HepG2 (cell line): Measurements from ENCODE around the gene ZSCAN2. TPM values are rescaled to one million over a fixed set of nuclear protein-coding genes. Genes with fewer than 3 reads are reported as not detected.

Experiments used
- HMGA1 ChIP-seq: sonication (generic); formaldehyde crosslinking; conservative IDR thresholded peaks from 2 replicates; pipeline ENCODE4 v1.4.0; 2020; ENCODE audit warnings: missing genetic modification reagents
- HNF4G ChIP-seq, 2 experiments: sonication (generic) in 1 of 2; formaldehyde crosslinking in 1 of 2; IDR thresholded peaks; 2 replicates each; pipeline versions ENCODE4 v1.4.0 to v1.6.1; 2011 to 2020; ENCODE audit warnings: borderline replicate concordance in 2 of 2, low read depth in 2 of 2, mild to moderate bottlenecking in 2 of 2, low read length in 1 of 2, missing genetic modification reagents in 1 of 2, moderate library complexity in 1 of 2
- HNRNPK ChIP-seq: fragments of 200-400 bp; formaldehyde crosslinking; IDR thresholded peaks from 2 replicates; pipeline ENCODE4 v1.6.1; 2018; ENCODE audit warnings: low read length, low read depth, moderate library complexity, mild to moderate bottlenecking; ENCODE audit not compliant: poor library complexity, severe bottlenecking
- HNRNPUL1 ChIP-seq: fragments of 200-400 bp; formaldehyde crosslinking; IDR thresholded peaks from 2 replicates; pipeline ENCODE4 v1.6.1; 2017; ENCODE audit warnings: low read depth, mild to moderate bottlenecking, low read length, moderate library complexity
- MAFG ChIP-seq: sonication (generic); formaldehyde crosslinking; IDR thresholded peaks from 2 replicates; pipeline ENCODE4 v1.5.1; 2020; ENCODE audit warnings: mild to moderate bottlenecking, missing genetic modification reagents
- MAZ ChIP-seq, 2 experiments: sonication (generic) in 1 of 2; formaldehyde crosslinking in 1 of 2; IDR thresholded peaks; 2 replicates each; pipeline versions ENCODE4 v1.5.0 to v1.6.1; 2012 to 2020; ENCODE audit warnings: low read depth in 2 of 2, mild to moderate bottlenecking in 2 of 2, borderline replicate concordance in 1 of 2, improper control_type of control experiment in 1 of 2, low read length in 1 of 2, missing genetic modification reagents in 1 of 2, moderate library complexity in 1 of 2
- NFYB ChIP-seq: sonication (generic); formaldehyde crosslinking; IDR thresholded peaks from 2 replicates; pipeline ENCODE4 v1.4.0; 2020; ENCODE audit warnings: missing genetic modification reagents
- NR2F1 ChIP-seq, 2 experiments: fragments of 450-650 bp in 1 of 2; formaldehyde crosslinking in 1 of 2; IDR thresholded peaks; 2 replicates each; pipeline versions ENCODE4 v1.5.0 to v1.6.1; 2016 to 2020; ENCODE audit warnings: mild to moderate bottlenecking in 1 of 2, missing compliant biosample characterization in 1 of 2, missing genetic modification reagents in 1 of 2, moderate library complexity in 1 of 2
- SIX4 ChIP-seq: sonication (generic); formaldehyde crosslinking; IDR thresholded peaks from 2 replicates; pipeline ENCODE4 v1.4.0; 2020; ENCODE audit warnings: missing genetic modification reagents
- SOX13 ChIP-seq, 3 experiments: fragments of 450-650 bp in 1 of 3; sonication (generic) in 1 of 3; formaldehyde crosslinking in 1 of 3; IDR thresholded peaks in 2 of 3; conservative IDR thresholded peaks in 1 of 3; 2 replicates each; pipeline versions ENCODE4 v1.5.0 to v1.6.1; 2016 to 2020; ENCODE audit warnings: antibody characterized with exemption in 1 of 3, mild to moderate bottlenecking in 1 of 3, missing compliant biosample characterization in 1 of 3, missing genetic modification reagents in 1 of 3, moderate library complexity in 1 of 3
- SSRP1 ChIP-seq: IDR thresholded peaks from 2 replicates; pipeline ENCODE4 v1.6.1; 2016; ENCODE audit warnings: control low read depth
- TRIM24 ChIP-seq: sonication (generic); formaldehyde crosslinking; IDR thresholded peaks from 2 replicates; pipeline ENCODE4 v1.8.0; 2022; ENCODE audit warnings: mild to moderate bottlenecking, missing genetic modification reagents
- ZBTB7B ChIP-seq: sonication (generic); formaldehyde crosslinking; IDR thresholded peaks from 2 replicates; pipeline ENCODE4 v1.4.0; 2020; ENCODE audit warnings: missing genetic modification reagents
- ZNF17 ChIP-seq: sonication (generic); formaldehyde crosslinking; IDR thresholded peaks from 2 replicates; pipeline ENCODE4 v1.5.0; 2020; ENCODE audit warnings: mild to moderate bottlenecking, missing genetic modification reagents
- ZNF263 ChIP-seq: sonication (generic); formaldehyde crosslinking; IDR thresholded peaks from 2 replicates; pipeline ENCODE4 v1.4.0; 2020; ENCODE audit warnings: missing genetic modification reagents
- ZNF326 ChIP-seq: sonication (generic); formaldehyde crosslinking; IDR thresholded peaks from 2 replicates; pipeline ENCODE4 v1.4.0; 2020; ENCODE audit warnings: missing genetic modification reagents, borderline replicate concordance
- ZNF333 ChIP-seq: sonication (generic); formaldehyde crosslinking; IDR thresholded peaks from 2 replicates; pipeline ENCODE4 v1.4.0; 2020; ENCODE audit warnings: mild to moderate bottlenecking, missing genetic modification reagents, borderline replicate concordance
- ZNF746 ChIP-seq: sonication (generic); formaldehyde crosslinking; IDR thresholded peaks from 2 replicates; pipeline ENCODE4 v1.8.0; 2022; ENCODE audit warnings: mild to moderate bottlenecking, missing genetic modification reagents
- polyA plus RNA-seq, 8 experiments: library from polyadenylated mRNA; depleted of rRNA in 3 of 8; stranded (reverse) in 7 of 8; unstranded in 1 of 8; fragments of >200 nt; fragmentation: Illumina TruSeq in 4 of 8; extraction: Trizol in 4 of 8; gene quantifications; 2 replicates each; pipeline versions ENCODE4 v1.2.1 to v1.2.3, GENCODE V29; 2011 to 2016; ENCODE audit warnings: low read depth in 4 of 8, missing spikeins in 1 of 8, mixed read lengths in 1 of 8; ENCODE audit not compliant: insufficient read depth in 1 of 8
- total RNA-seq, 5 experiments: library from RNA; depleted of rRNA; stranded (reverse); fragments of >200 nt; fragmentation: Illumina TruSeq; extraction: Trizol; gene quantifications; 2 replicates each; pipeline ENCODE4 v1.2.3, GENCODE V29; 2016; ENCODE audit warnings: low read depth in 1 of 5
- TF ChIP-seq, protein P1 (sequence below): IDR thresholded peaks from 2 replicates; pipeline ENCODE4 v1.6.1; 2016; ENCODE audit warnings: control low read depth
- TF ChIP-seq, protein P2 (sequence below): sonication (generic); formaldehyde crosslinking; IDR thresholded peaks from 2 replicates; pipeline ENCODE4 v1.5.0; 2020; ENCODE audit warnings: missing genetic modification reagents
- TF ChIP-seq, protein P3 (sequence below): IDR thresholded peaks from 2 replicates; pipeline ENCODE4 v1.6.1; 2016; ENCODE audit warnings: mild to moderate bottlenecking
- TF ChIP-seq, protein P4 (sequence below): sonication (generic); formaldehyde crosslinking; IDR thresholded peaks from 2 replicates; pipeline ENCODE4 v1.9.0; 2021; ENCODE audit warnings: missing genetic modification reagents, borderline replicate concordance

Gene ZSCAN2
- total and polyA plus RNA-seq, 2 of the 13 experiments (the other 11 are each of a cell fraction or from before 2014, with no cell fraction given): 11.4 to 21.5 TPM

DNA sequence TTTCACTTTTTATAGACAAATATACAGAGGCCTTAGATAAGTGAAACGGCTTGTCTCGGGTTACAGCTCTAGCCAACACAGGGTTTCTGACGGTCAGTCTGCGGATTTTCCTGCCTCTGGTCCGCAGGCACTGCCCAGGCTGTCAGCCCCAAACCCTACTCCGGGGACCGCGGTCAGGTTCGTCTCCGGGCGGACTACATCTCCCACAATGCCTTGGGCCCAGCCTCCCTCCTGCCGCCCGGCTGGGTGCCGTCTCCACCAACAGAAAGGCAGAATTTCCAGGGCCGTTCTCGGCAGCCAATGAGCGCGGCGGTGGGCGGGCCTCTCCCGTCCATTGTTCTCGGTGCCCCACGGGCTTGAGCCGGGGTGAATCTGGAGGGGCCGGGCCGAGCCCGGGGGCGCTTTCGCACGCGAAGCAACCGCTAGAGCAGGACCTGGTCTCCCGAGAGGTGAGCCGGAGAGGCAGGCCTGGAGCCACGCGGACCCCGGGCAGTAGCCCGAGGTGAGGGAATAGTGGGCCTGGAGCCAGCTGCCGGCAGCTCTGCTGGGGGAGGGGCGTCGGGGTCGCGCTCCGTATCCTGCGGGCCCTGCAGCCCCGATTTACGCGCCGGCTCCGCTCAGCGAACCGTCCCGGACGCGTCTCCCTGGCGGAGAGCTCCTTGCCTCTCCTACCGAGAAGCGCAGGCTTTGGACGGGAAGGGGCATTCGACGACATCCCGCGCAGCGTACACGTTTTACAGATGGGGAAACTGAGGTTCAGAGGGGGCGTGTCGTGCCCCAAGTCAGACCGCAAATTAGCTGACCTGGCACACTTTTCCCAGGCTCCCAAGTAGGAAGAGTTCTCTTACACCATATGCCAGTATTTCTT lies at the start of gene ZSCAN2 (continued):
- TF ChIP-seq ZNF17 (CRISPR knock-in tag): no peak
- peak; percentile 17; the same call in 1 of the 2 replicates for TF ChIP-seq MAZ (IDR thresholded peaks at IDR 0.05; ENCODE audit: borderline replicate concordance, low read depth, low read length)
- peak; percentile 47; the same call in 1 of the 2 replicates for TF ChIP-seq MAZ (CRISPR knock-in tag; IDR thresholded peaks at IDR 0.05; ENCODE audit: low read depth)
- TF ChIP-seq HNRNPUL1: peak; percentile 46; the same call in 1 of the 2 replicates
- TF ChIP-seq TRIM24 (CRISPR knock-in tag): no peak
- TF ChIP-seq SSRP1 (CRISPR knock-in tag): no peak
- TF ChIP-seq, protein P1, sequence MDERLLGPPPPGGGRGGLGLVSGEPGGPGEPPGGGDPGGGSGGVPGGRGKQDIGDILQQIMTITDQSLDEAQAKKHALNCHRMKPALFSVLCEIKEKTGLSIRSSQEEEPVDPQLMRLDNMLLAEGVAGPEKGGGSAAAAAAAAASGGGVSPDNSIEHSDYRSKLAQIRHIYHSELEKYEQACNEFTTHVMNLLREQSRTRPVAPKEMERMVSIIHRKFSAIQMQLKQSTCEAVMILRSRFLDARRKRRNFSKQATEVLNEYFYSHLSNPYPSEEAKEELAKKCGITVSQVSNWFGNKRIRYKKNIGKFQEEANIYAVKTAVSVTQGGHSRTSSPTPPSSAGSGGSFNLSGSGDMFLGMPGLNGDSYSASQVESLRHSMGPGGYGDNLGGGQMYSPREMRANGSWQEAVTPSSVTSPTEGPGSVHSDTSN (CRISPR knock-in tag): no peak
- TF ChIP-seq SIX4 (CRISPR knock-in tag): no peak
- 0 out of 2 replicates have a peak, but pooled peaks have one; percentile 42 for TF ChIP-seq ZNF263 (CRISPR knock-in tag)
- TF ChIP-seq HMGA1 (CRISPR knock-in tag): no peak
- peak; percentile 52 for TF ChIP-seq HNRNPK
- TF ChIP-seq, protein P2, sequence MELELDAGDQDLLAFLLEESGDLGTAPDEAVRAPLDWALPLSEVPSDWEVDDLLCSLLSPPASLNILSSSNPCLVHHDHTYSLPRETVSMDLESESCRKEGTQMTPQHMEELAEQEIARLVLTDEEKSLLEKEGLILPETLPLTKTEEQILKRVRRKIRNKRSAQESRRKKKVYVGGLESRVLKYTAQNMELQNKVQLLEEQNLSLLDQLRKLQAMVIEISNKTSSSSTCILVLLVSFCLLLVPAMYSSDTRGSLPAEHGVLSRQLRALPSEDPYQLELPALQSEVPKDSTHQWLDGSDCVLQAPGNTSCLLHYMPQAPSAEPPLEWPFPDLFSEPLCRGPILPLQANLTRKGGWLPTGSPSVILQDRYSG (CRISPR knock-in tag): no peak
- peak in 1 of 2 experiments; percentile 39; a peak in 1 of 4 replicates for TF ChIP-seq NR2F1 (CRISPR knock-in tag; IDR thresholded peaks at IDR 0.05)
- no peak for TF ChIP-seq ZNF326 (CRISPR knock-in tag)
- TF ChIP-seq ZBTB7B (CRISPR knock-in tag): peak; percentile 66; the same call in 1 of the 2 replicates
- TF ChIP-seq HNF4G (IDR thresholded peaks at IDR 0.05; ENCODE audit: borderline replicate concordance, low read depth, low read length): no peak
- TF ChIP-seq HNF4G (CRISPR knock-in tag; IDR thresholded peaks at IDR 0.05; ENCODE audit: borderline replicate concordance, low read depth): 0 out of 2 replicates have a peak, but pooled peaks have one; percentile 7
- no peak; the same call in 1 of the 2 replicates for TF ChIP-seq ZNF333 (CRISPR knock-in tag)
- TF ChIP-seq ZNF746 (CRISPR knock-in tag): peak; percentile 10; the same call in 1 of the 2 replicates
- peak; percentile 90 for TF ChIP-seq NFYB
- TF ChIP-seq, protein P3, sequence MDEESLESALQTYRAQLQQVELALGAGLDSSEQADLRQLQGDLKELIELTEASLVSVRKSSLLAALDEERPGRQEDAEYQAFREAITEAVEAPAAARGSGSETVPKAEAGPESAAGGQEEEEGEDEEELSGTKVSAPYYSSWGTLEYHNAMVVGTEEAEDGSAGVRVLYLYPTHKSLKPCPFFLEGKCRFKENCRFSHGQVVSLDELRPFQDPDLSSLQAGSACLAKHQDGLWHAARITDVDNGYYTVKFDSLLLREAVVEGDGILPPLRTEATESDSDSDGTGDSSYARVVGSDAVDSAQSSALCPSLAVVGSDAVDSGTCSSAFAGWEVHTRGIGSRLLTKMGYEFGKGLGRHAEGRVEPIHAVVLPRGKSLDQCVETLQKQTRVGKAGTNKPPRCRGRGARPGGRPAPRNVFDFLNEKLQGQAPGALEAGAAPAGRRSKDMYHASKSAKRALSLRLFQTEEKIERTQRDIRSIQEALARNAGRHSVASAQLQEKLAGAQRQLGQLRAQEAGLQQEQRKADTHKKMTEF (CRISPR knock-in tag): peak; percentile 65; the same call in 1 of the 2 replicates
- no peak for TF ChIP-seq MAFG (CRISPR knock-in tag)
- TF ChIP-seq SOX13 (IDR thresholded peaks at IDR 0.05): no peak
- TF ChIP-seq SOX13 (CRISPR knock-in tag; conservative IDR thresholded peaks at IDR 0.05 in 1 of 2, IDR thresholded peaks at IDR 0.05 in 1 of 2): peak in 1 of 2 experiments; percentile 88; a peak in 2 of 4 replicates
- TF ChIP-seq, protein P4, sequence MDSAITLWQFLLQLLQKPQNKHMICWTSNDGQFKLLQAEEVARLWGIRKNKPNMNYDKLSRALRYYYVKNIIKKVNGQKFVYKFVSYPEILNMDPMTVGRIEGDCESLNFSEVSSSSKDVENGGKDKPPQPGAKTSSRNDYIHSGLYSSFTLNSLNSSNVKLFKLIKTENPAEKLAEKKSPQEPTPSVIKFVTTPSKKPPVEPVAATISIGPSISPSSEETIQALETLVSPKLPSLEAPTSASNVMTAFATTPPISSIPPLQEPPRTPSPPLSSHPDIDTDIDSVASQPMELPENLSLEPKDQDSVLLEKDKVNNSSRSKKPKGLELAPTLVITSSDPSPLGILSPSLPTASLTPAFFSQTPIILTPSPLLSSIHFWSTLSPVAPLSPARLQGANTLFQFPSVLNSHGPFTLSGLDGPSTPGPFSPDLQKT (CRISPR knock-in tag): no peak
